HepG2 (cell line): ENCODE data around the gene UMPS. TPM values are rescaled to one million over a fixed set of nuclear protein-coding genes. Genes with fewer than 3 reads are reported as not detected.

Source experiments
- ELF3 ChIP-seq: IDR thresholded peaks from 2 replicates; pipeline ENCODE4 v1.6.1; 2016; ENCODE audit warnings: missing genetic modification reagents, missing compliant biosample characterization
- HHEX ChIP-seq: IDR thresholded peaks from 2 replicates; pipeline ENCODE4 v1.6.1; 2016; ENCODE audit warnings: control low read depth
- HMG20B ChIP-seq: conservative IDR thresholded peaks from 2 replicates; pipeline ENCODE4 v1.6.1; 2016; ENCODE audit warnings: missing genetic modification reagents, missing compliant biosample characterization
- HNRNPH1 ChIP-seq: fragments of 200-400 bp; formaldehyde crosslinking; optimal IDR thresholded peaks from 2 replicates; pipeline ENCODE3; 2017; ENCODE audit warnings: mild to moderate bottlenecking, low read depth, low read length
- MYNN ChIP-seq: sonication (generic); formaldehyde crosslinking; IDR thresholded peaks from 2 replicates; pipeline ENCODE4 v1.4.0; 2020; ENCODE audit warnings: mild to moderate bottlenecking, low read depth, missing genetic modification reagents
- PHF5A ChIP-seq: IDR thresholded peaks from one replicate; pipeline ENCODE4 v1.6.1; 2018; ENCODE audit warnings: low read depth, missing genetic modification reagents; ENCODE audit not compliant: unreplicated experiment
- REXO4 ChIP-seq: sonication (generic); formaldehyde crosslinking; IDR thresholded peaks from 2 replicates; pipeline ENCODE4 v1.8.0; 2022; ENCODE audit warnings: missing genetic modification reagents, mild to moderate bottlenecking, borderline replicate concordance
- STAG1 ChIP-seq: sonication (generic); formaldehyde crosslinking; IDR thresholded peaks from 2 replicates; pipeline ENCODE4 v1.4.0; 2020; ENCODE audit warnings: missing genetic modification reagents
- STAT5B ChIP-seq: sonication (generic); formaldehyde crosslinking; IDR thresholded peaks from 2 replicates; pipeline ENCODE4 v1.4.0; 2020; ENCODE audit warnings: missing genetic modification reagents
- TEAD2 ChIP-seq: sonication (generic); formaldehyde crosslinking; IDR thresholded peaks from 2 replicates; pipeline ENCODE4 v1.9.0; 2021; ENCODE audit warnings: missing genetic modification reagents
- ZFP36L2 ChIP-seq: sonication (generic); formaldehyde crosslinking; IDR thresholded peaks from 2 replicates; pipeline ENCODE4 v1.4.0; 2020; ENCODE audit warnings: missing genetic modification reagents
- ZZZ3 ChIP-seq: sonication (generic); formaldehyde crosslinking; IDR thresholded peaks from 2 replicates; pipeline ENCODE4 v1.4.0; 2020; ENCODE audit warnings: missing genetic modification reagents, mild to moderate bottlenecking, borderline replicate concordance
- polyA plus RNA-seq, 8 experiments: library from polyadenylated mRNA; depleted of rRNA in 3 of 8; stranded (reverse) in 7 of 8; unstranded in 1 of 8; fragments of >200 nt; fragmentation: Illumina TruSeq in 4 of 8; extraction: Trizol in 4 of 8; gene quantifications; 2 replicates each; pipeline versions ENCODE4 v1.2.1 to v1.2.3, GENCODE V29; 2011 to 2016; ENCODE audit warnings: low read depth in 4 of 8, missing spikeins in 1 of 8, mixed read lengths in 1 of 8; ENCODE audit not compliant: insufficient read depth in 1 of 8
- total RNA-seq, 5 experiments: library from RNA; depleted of rRNA; stranded (reverse); fragments of >200 nt; fragmentation: Illumina TruSeq; extraction: Trizol; gene quantifications; 2 replicates each; pipeline ENCODE4 v1.2.3, GENCODE V29; 2016; ENCODE audit warnings: low read depth in 1 of 5
- TF ChIP-seq, protein P1 (sequence below): IDR thresholded peaks from 2 replicates; pipeline ENCODE4 v1.6.1; 2016; ENCODE audit warnings: control low read depth
- TF ChIP-seq, protein P2 (sequence below): sonication (generic); formaldehyde crosslinking; IDR thresholded peaks from 2 replicates; pipeline ENCODE4 v1.4.0; 2020; ENCODE audit warnings: mild to moderate bottlenecking, missing genetic modification reagents, borderline replicate concordance
- TF ChIP-seq, protein P3 (sequence below): sonication (generic); formaldehyde crosslinking; IDR thresholded peaks from 2 replicates; pipeline ENCODE4 v1.8.0; 2022; ENCODE audit warnings: mild to moderate bottlenecking, missing genetic modification reagents
- TF ChIP-seq, protein P4 (sequence below): sonication (generic); formaldehyde crosslinking; IDR thresholded peaks from 2 replicates; pipeline ENCODE4 v1.8.0; 2022; ENCODE audit warnings: missing genetic modification reagents, mild to moderate bottlenecking, moderate library complexity, borderline replicate concordance
- TF ChIP-seq, protein P5 (sequence below): IDR thresholded peaks from 2 replicates; pipeline ENCODE4 v1.6.1; 2018; ENCODE audit warnings: missing genetic modification reagents, mild to moderate bottlenecking, missing compliant biosample characterization
- TF ChIP-seq, protein P6 (sequence below): sonication (generic); formaldehyde crosslinking; IDR thresholded peaks from 2 replicates; pipeline ENCODE4 v1.8.1; 2023; ENCODE audit warnings: mild to moderate bottlenecking, moderate library complexity, missing genetic modification reagents
- TF ChIP-seq, protein P7 (sequence below): fragments of 450-650 bp; IDR thresholded peaks from 2 replicates; pipeline ENCODE4 v1.6.1; 2017

UMPS gene
- total and polyA plus RNA-seq, 2 of the 13 experiments (the other 11 are each of a cell fraction or from before 2014, with no cell fraction given) = 52.7 to 74.2 TPM

DNA sequence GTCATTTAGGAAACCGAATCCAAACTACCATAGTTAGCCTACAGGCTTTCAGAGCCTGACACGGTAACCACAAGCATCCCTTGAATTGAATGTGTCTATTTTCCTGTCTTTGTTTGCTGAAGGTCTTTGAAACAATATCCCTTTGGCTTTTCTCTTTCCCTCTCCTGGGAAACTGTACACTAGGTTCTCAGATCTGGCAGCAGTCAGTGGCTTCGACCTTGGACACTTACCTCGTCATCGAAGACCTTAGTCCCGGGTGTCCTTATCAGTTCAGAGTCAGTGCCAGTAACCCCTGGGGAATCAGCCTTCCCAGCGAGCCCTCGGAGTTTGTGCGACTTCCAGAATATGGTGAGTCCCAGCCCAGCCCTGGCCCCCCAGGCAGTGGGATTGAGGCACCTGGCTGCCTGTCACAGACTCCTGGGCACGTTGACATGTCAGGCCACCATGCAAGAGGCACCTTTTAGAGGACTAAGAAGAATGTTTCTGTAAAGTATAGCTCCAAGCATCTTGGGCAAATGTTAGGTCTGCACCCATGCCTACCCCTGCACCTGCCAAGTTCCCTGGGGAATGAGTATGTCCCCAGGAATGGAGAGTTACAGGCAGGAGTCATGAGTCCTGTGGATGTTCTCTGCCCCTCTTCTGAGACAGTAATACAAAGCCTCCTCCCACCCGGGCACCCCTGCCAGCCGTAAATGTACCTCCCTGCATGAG is 30.4 kb upstream of the UMPS start (continued):
- TF ChIP-seq HMG20B (CRISPR knock-in tag) (peak; percentile 62; the same call in 1 of the 2 replicates), ELF3 (CRISPR knock-in tag) (peak; percentile 63; the same call in 1 of the 2 replicates), TEAD2 (CRISPR knock-in tag) (no peak), ZZZ3 (CRISPR knock-in tag) (no peak), HHEX (CRISPR knock-in tag) (no peak), ZFP36L2 (CRISPR knock-in tag) (no peak), STAG1 (peak; percentile 26; the same call in 1 of the 2 replicates), STAT5B (CRISPR knock-in tag) (no peak), HNRNPH1 (no peak), REXO4 (no peak), MYNN (0 out of 2 replicates have a peak, but pooled peaks have one; percentile 34), PHF5A (CRISPR knock-in tag) (peak; percentile 24)
- TF ChIP-seq, protein P1, sequence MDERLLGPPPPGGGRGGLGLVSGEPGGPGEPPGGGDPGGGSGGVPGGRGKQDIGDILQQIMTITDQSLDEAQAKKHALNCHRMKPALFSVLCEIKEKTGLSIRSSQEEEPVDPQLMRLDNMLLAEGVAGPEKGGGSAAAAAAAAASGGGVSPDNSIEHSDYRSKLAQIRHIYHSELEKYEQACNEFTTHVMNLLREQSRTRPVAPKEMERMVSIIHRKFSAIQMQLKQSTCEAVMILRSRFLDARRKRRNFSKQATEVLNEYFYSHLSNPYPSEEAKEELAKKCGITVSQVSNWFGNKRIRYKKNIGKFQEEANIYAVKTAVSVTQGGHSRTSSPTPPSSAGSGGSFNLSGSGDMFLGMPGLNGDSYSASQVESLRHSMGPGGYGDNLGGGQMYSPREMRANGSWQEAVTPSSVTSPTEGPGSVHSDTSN (CRISPR knock-in tag) = no peak
- TF ChIP-seq, protein P2, sequence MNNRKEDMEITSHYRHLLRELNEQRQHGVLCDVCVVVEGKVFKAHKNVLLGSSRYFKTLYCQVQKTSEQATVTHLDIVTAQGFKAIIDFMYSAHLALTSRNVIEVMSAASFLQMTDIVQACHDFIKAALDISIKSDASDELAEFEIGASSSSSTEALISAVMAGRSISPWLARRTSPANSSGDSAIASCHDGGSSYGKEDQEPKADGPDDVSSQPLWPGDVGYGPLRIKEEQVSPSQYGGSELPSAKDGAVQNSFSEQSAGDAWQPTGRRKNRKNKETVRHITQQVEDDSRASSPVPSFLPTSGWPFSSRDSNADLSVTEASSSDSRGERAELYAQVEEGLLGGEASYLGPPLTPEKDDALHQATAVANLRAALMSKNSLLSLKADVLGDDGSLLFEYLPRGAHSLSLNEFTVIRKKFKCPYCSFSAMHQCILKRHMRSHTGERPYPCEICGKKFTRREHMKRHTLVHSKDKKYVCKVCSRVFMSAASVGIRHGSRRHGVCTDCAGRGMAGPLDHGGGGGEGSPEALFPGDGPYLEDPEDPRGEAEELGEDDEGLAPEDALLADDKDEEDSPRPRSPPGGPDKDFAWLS (CRISPR knock-in tag) = no peak
- TF ChIP-seq, protein P3, sequence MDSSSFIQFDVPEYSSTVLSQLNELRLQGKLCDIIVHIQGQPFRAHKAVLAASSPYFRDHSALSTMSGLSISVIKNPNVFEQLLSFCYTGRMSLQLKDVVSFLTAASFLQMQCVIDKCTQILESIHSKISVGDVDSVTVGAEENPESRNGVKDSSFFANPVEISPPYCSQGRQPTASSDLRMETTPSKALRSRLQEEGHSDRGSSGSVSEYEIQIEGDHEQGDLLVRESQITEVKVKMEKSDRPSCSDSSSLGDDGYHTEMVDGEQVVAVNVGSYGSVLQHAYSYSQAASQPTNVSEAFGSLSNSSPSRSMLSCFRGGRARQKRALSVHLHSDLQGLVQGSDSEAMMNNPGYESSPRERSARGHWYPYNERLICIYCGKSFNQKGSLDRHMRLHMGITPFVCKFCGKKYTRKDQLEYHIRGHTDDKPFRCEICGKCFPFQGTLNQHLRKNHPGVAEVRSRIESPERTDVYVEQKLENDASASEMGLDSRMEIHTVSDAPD = no peak; the same call in 1 of the 2 replicates
- TF ChIP-seq, protein P4, sequence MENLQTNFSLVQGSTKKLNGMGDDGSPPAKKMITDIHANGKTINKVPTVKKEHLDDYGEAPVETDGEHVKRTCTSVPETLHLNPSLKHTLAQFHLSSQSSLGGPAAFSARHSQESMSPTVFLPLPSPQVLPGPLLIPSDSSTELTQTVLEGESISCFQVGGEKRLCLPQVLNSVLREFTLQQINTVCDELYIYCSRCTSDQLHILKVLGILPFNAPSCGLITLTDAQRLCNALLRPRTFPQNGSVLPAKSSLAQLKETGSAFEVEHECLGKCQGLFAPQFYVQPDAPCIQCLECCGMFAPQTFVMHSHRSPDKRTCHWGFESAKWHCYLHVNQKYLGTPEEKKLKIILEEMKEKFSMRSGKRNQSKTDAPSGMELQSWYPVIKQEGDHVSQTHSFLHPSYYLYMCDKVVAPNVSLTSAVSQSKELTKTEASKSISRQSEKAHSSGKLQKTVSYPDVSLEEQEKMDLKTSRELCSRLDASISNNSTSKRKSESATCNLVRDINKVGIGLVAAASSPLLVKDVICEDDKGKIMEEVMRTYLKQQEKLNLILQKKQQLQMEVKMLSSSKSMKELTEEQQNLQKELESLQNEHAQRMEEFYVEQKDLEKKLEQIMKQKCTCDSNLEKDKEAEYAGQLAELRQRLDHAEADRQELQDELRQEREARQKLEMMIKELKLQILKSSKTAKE (CRISPR knock-in tag) = peak; percentile 22; the same call in 1 of the 2 replicates
- TF ChIP-seq, protein P5, sequence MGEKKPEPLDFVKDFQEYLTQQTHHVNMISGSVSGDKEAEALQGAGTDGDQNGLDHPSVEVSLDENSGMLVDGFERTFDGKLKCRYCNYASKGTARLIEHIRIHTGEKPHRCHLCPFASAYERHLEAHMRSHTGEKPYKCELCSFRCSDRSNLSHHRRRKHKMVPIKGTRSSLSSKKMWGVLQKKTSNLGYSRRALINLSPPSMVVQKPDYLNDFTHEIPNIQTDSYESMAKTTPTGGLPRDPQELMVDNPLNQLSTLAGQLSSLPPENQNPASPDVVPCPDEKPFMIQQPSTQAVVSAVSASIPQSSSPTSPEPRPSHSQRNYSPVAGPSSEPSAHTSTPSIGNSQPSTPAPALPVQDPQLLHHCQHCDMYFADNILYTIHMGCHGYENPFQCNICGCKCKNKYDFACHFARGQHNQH = peak; percentile 87
- TF ChIP-seq, protein P6, sequence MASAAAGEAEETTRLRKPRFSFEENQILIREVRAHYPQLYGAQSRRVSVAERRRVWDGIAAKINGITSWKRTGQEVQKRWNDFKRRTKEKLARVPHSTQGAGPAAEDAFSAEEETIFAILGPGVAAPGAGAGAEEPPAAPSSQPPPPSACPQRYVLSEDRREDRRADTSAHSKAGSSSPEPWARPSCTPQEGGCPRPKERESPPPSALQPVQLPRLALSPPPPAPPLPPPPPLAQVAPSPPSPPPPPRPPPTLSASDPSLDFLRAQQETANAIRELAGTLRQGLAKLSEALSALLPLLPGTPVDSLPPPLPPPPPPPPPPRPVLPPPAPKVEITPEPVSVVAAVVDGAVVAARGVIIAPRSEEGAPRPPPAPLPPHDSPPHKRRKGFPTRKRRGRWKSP = peak; percentile 25; the same call in 1 of the 2 replicates
- TF ChIP-seq, protein P7, sequence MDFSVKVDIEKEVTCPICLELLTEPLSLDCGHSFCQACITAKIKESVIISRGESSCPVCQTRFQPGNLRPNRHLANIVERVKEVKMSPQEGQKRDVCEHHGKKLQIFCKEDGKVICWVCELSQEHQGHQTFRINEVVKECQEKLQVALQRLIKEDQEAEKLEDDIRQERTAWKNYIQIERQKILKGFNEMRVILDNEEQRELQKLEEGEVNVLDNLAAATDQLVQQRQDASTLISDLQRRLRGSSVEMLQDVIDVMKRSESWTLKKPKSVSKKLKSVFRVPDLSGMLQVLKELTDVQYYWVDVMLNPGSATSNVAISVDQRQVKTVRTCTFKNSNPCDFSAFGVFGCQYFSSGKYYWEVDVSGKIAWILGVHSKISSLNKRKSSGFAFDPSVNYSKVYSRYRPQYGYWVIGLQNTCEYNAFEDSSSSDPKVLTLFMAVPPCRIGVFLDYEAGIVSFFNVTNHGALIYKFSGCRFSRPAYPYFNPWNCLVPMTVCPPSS = no peak
